Skeletal muscle tissue (tissue), 4 donors: Measurements from ENCODE around the gene SMIM20. TPM values are rescaled to one million over a fixed set of nuclear protein-coding genes. Genes with fewer than 3 reads are reported as not detected.

Experiments
- H3K27ac ChIP-seq: one replicate; pipeline ENCODE4 v1.7.0; 2013; ENCODE audit warnings: mild to moderate bottlenecking, low read depth, low read length, inconsistent platforms
- H3K27me3 ChIP-seq, 3 donors: one replicate each; pipeline ENCODE4 v1.7.0; 2013; ENCODE audit warnings: low read length in 3 of 3; ENCODE audit not compliant: control insufficient read depth in 3 of 3, insufficient read depth in 3 of 3
- H3K36me3 ChIP-seq, 3 donors: one replicate each; pipeline ENCODE4 v1.7.0; 2013; ENCODE audit warnings: low read length in 3 of 3; ENCODE audit not compliant: control insufficient read depth in 3 of 3, insufficient read depth in 3 of 3
- H3K4me1 ChIP-seq, 3 donors: one replicate each; pipeline ENCODE4 v1.7.0; 2013; ENCODE audit warnings: low read length in 3 of 3, mild to moderate bottlenecking in 3 of 3; ENCODE audit not compliant: control insufficient read depth in 3 of 3, insufficient read depth in 3 of 3
- H3K4me3 ChIP-seq, 3 donors: one replicate each; pipeline ENCODE4 v1.7.0; 2013; ENCODE audit warnings: low read length in 3 of 3
- H3K9ac ChIP-seq, 3 donors: one replicate each; pipeline ENCODE4 v1.7.0; 2013; ENCODE audit warnings: low read length in 3 of 3, mild to moderate bottlenecking in 3 of 3, moderate library complexity in 2 of 3, low read depth in 1 of 3
- H3K9me3 ChIP-seq, 3 donors: one replicate each; pipeline ENCODE4 v1.7.0; 2013; ENCODE audit warnings: low read length in 3 of 3; ENCODE audit not compliant: control insufficient read depth in 3 of 3
- total RNA-seq: library from RNA; depleted of rRNA; stranded (reverse); fragments of >200 nt; gene quantifications from one replicate; pipeline ENCODE4 v1.2.3, GENCODE V29; 2014
- donor health status: Osteomylitis.

Gene SMIM20
- total RNA-seq, 1 donor from 2014 or later, result 27.1 TPM

DNA sequence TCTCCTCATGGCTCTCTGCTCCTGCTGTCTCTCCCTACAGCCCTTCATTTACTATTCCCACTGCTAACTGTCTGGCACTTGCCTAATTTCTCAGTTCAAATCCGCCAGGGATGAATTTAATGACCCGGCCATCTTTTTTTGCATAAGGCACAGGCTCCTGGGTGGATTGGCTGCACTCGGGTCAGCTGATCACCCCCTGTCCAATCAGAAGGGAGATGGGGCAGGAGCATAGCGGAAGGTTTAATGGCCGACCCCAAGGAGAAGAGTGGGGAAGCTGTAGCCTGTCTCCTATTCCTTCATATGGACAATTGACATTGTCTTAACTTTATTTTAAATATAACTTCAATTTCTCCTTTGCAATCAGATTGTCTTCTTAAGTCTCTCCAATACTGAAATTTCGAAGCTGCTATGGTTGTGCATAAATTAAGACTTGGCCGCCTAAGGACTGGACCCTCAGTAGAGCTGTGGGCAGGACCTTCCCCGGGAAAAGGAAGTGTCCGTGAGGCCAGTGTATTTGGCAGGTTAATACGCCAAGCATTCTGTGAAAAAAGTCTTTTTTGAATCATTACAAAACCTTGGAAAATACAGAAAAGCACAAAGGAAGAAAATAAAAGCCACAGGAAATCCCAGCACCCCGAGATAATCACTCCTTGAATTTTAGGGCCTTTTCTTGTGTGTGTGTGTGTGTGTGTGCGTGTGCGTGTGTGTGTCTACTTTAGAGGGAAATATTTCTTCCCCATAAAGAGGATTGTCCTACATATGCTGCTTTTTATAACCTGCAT lies 55.5 kb downstream of the SMIM20 start:
- peak overlapping the region in 1 of 3 donors; percentile 2 for H3K9ac ChIP-seq
- H3K9me3 ChIP-seq, result no peaks in the 10 kb centered on the region
- H3K27ac ChIP-seq, result peak overlapping the region; percentile 70
- H3K4me3 ChIP-seq, result no peak overlapping the region
- peaks cover 7 to 10% (median 8%) of the 10 kb centered on the region in 3 donors for H3K4me1 ChIP-seq
- no peaks in the 10 kb centered on the region for H3K36me3 ChIP-seq
- no peaks in the 10 kb centered on the region for H3K27me3 ChIP-seq

DNA sequence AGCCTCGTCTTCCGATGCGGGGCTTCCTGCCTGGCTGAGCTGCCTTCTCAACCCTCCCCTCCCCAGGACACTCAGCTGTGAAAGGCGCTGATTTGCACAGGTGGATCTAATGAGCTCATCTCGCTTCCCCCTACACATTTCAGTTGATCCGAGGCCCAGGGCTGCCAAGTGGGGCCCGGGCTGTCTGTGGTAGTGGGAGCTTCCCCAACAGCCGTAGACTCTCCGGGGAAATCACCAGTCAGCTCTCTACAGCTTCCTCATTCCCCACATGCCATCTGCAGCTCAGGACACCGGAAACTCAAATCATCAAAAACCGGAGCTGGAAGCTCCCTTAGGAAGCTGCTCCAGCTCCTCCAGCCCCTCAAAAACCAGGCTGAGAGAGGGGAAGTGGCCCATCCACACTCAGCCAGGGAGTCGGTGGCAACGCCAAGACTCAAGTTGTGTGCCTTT lies 56.2 kb downstream of the SMIM20 start:
- Histone ChIP-seq H3K4me3 (no peak overlapping the region), H3K9me3 (no peaks in the 10 kb centered on the region), H3K27me3 (no peaks in the 10 kb centered on the region), H3K36me3 (no peaks in the 10 kb centered on the region), H3K4me1 (peaks cover 7 to 10% (median 8%) of the 10 kb centered on the region in 3 donors), H3K9ac (peak overlapping the region in 2 of 3 donors; percentile 2 to 8), H3K27ac (peak overlapping the region; percentile 70)

DNA sequence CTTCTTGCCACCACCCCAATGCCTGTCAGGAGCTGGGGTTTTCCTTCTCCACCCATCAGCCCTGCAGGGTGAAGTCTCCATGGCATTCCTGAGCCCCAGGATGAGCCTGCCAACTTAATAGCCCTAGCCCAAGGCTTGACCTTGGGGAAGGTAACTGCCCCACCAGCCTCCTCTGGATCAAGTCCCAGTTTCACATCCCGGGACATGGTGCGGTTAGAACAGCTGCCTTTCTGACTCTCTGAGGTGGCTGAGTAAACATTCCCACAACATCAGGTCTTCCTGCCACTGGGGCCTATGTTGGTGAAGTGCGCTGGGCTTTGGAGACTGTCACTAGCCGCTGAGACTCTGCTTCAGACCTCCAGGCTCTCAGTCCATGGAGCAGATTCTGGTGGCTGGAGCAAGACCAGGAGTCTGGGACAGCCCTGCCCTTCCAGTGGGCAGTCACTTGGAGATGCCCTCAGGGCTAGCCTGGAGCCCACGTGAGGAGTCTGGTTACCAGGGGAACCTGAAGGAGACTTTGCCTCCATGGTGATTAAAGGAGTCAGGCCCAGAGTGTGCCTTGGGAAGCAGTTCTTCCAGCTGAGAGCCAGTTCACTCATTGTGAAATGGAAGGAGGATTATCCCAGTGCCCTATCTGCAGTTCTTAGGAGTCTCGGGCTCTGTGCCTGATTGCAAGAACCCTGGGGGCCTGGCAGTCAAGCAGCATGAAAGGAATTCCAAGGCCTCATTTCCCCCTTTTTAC lies 56.8 kb downstream of the SMIM20 start:
- H3K27ac ChIP-seq, result peak overlapping the region; percentile 70
- peaks cover 7 to 10% (median 8%) of the 10 kb centered on the region in 3 donors for H3K4me1 ChIP-seq
- H3K9ac ChIP-seq, result no peak overlapping the region

DNA sequence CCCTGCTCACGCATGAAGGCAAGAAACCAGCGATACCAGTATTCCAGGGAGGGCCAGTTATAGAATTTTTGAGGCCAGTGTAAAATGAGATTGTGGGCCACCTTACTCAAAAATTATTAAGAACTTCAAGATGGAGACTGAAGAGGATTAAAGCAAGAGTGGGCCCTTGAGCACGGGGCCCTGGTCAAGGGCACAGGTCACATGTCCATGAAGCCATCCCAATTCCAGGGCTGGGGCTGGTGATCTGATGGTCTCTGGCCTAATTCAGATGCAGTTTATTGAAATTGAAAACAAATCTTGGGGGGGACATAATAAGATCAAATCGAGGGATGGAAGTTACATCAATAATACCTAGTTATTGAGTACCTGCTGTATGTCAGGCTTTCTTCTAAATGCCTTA lies 58.3 kb downstream of the SMIM20 start:
- H3K27ac ChIP-seq, result no peak overlapping the region
- H3K9me3 ChIP-seq, result no peaks in the 10 kb centered on the region
- no peaks in the 10 kb centered on the region for H3K36me3 ChIP-seq
- H3K27me3 ChIP-seq, result no peaks in the 10 kb centered on the region
- no peak overlapping the region for H3K9ac ChIP-seq
- peaks cover 7 to 10% (median 8%) of the 10 kb centered on the region in 3 donors for H3K4me1 ChIP-seq
- H3K4me3 ChIP-seq, result no peak overlapping the region

More for the DNA sequence above, 56.8 kb downstream of the SMIM20 start:
- H3K36me3 ChIP-seq, result no peaks in the 10 kb centered on the region
- H3K27me3 ChIP-seq, result no peaks in the 10 kb centered on the region
- H3K4me3 ChIP-seq, result no peak overlapping the region
- no peaks in the 10 kb centered on the region for H3K9me3 ChIP-seq

DNA sequence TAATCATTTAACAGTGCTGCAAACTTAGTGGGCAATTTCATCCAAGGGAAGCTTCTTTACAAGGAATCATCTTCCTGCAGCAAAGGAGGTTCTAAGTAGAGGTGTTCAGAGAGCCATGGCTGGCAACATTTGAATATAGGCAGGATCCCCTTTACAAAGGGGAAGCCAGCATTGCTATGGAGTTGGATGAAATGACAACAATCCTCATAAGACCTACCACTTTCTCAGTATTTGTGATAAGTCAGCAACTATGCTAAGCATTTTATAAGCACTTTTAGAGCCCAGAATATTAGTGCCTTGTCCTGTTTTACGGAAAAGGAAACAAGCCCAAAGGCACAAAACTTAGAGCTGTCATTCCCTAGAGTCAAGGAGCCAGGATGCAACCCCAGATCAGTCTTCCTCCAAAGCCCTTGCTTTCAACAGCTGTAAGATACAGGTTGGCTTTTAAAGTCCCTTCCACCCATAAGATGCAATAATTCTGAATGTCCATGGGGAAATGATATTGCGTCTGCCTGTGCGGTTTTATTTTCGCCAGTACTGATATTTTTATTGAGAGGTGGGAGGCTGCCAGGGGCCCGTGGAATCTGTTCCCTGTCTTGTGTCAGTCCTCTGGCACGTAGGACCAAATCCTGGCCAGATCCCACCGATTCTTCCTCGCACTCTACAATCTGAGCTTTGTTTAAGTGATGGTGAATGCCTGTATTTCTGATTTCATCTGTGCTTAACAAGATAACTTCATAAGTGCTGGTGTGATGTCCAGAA lies 59.1 kb downstream of the SMIM20 start:
- H3K27ac ChIP-seq, result no peak overlapping the region
- no peaks in the 10 kb centered on the region for H3K9me3 ChIP-seq
- no peaks in the 10 kb centered on the region for H3K27me3 ChIP-seq
- H3K9ac ChIP-seq, result no peak overlapping the region
- no peaks in the 10 kb centered on the region for H3K36me3 ChIP-seq
- H3K4me1 ChIP-seq, result peaks cover 7 to 9% (median 8%) of the 10 kb centered on the region in 3 donors
- no peak overlapping the region for H3K4me3 ChIP-seq

DNA sequence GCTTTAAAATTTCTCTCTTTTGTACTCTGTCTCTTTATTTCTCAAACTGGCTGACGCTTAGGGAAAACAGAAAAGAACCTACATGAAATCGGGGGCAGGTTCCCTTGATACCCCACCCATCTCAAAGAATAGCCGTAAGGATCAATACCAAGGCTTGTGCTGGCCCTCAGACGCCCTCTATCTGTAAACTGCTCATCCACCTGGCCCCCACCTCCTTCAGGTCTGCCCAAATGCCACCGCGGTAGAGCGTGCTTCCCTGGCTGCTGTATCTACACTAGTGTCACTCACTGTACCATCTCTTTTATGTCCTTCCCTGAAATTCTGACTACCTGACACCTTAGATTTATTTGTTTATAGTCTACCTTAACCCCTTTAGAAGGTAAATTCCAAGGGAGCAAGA lies 62.8 kb downstream of the SMIM20 start:
- no peak overlapping the region for H3K27ac ChIP-seq
- H3K4me3 ChIP-seq, result no peak overlapping the region
- H3K9ac ChIP-seq, result no peak overlapping the region
- no peaks in the 10 kb centered on the region for H3K36me3 ChIP-seq
- no peaks in the 10 kb centered on the region for H3K27me3 ChIP-seq
- H3K9me3 ChIP-seq, result no peaks in the 10 kb centered on the region
- no peaks in the 10 kb centered on the region for H3K4me1 ChIP-seq

DNA sequence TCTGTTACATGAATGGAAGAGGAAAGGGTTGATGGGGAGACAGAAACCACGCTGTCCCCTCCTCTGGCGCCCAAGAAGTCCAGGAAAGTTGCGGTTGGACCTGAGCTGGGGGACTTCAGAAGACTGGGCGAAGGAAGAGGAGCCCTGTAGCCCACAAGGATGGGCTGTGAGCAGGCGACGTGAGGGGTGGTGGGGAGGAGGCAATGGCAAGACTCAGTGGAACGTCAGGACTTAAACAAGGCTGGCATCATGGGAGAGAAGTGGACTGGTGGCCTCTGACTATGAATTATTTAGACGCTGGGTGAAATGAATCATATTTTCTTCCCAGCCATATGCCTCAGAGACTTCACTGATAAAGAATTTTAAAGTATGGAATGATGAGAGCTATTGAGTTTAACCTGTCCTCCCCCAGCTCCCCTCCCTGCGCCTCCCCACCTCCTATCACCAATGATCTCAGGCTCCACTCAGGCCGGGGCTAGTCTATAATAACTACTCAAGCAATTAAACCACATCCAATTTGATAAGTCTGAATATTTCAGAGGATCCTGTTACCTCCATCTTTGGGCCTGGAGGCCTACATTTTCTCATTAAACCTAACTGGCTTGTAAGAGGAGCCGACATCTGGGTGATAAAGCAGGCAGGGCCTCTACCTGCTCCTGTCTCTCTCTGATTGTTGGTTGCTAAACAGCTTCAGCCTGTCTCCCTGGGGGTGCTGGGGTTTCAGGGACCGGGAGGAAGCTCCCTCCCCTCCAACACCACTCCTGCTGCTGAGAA lies 63.6 kb downstream of the SMIM20 start:
- Histone ChIP-seq H3K36me3 (no peaks in the 10 kb centered on the region), H3K27ac (no peak overlapping the region), H3K9ac (no peak overlapping the region)

DNA sequence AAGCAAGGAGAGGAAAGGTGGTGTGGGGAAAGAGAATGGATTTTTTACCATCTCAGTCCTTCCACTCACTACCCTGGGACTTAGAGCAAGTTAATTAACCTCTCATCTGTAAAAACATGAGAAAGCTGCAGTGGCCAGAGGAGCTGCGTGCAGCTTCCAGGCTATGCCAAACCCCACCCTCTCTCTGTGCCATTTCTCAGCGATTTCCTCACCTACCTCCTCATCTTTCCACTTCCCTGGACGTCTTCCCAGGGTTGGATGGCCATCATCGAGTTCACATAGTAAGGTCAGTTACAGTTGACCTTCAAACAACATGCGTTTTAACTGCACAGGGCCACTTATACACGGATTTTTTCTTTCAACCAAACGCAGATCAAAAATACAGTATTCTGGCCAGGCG lies 64.3 kb downstream of the SMIM20 start:
- Histone ChIP-seq H3K36me3 (no peaks in the 10 kb centered on the region), H3K27ac (no peak overlapping the region), H3K4me3 (no peak overlapping the region), H3K9ac (no peak overlapping the region), H3K9me3 (no peaks in the 10 kb centered on the region), H3K4me1 (no peaks in the 10 kb centered on the region), H3K27me3 (no peaks in the 10 kb centered on the region)

More for the DNA sequence above, 63.6 kb downstream of the SMIM20 start:
- Histone ChIP-seq H3K9me3 (no peaks in the 10 kb centered on the region), H3K4me1 (no peaks in the 10 kb centered on the region), H3K4me3 (no peak overlapping the region), H3K27me3 (no peaks in the 10 kb centered on the region)
